A549 (cell line): ENCODE measurements around the gene ZNF280A. TPM values are rescaled to one million over a fixed set of nuclear protein-coding genes. Genes with fewer than 3 reads are reported as not detected.
"Not testable (repeated sequence)": the region's sequence is repeated elsewhere in the genome, so short reads cannot be mapped to it uniquely, and the experiment has no call there.

Experiments used
- ATAC-seq, 2 experiments: fragments of 200-7000 bp in 1 of 2; fragments of >200 bp in 1 of 2; cut with Nextera tagmentation in 1 of 2; cut with Tn5 transposase in 1 of 2; 3 replicates each; pipeline versions ENCODE4 v1.8.0 to v1.9.1; 2018 to 2020; ENCODE audit warnings: mild to moderate bottlenecking in 1 of 2, moderate library complexity in 1 of 2
- CTCF ChIA-PET: fragments of 300-600 bp; sonication (Branson Sonifier 250); formaldehyde crosslinking; extraction: SDS; loops from one replicate; lab custom pipeline; 2021; ENCODE audit warnings: antibody characterized with exemption, inconsistent platforms; lab: Yijun Ruan, JAX
- POLR2A ChIA-PET: fragments of 350-600 bp; formaldehyde crosslinking; extraction: SDS; loops from one replicate; lab custom pipeline; 2021; ENCODE audit warnings: antibody characterized with exemption, inconsistent platforms; lab: Yijun Ruan, JAX
- DNase-seq, 2 experiments: peaks; one replicate each; pipeline versions ENCODE4 v3.0.0 to v3.0.0-alpha.2; 2011 to 2016; ENCODE audit warnings: low read depth in 1 of 2, low spot score in 1 of 2
- FAIRE-seq: peaks from 2 replicates; lab custom pipeline; 2011; peaks lifted over from hg19 to GRCh38; lab: Jason Lieb, UNC
- H3K27ac ChIP-seq, 2 experiments: fragments of >200 bp; sonication (Bioruptor Twin); formaldehyde crosslinking; 3 replicates each; pipeline ENCODE4 v1.5.1; 2016 to 2017
- H3K4me1 ChIP-seq: fragments of >200 bp; sonication (Bioruptor Twin); formaldehyde crosslinking; 3 replicates; pipeline ENCODE4 v1.6.1; 2016
- H3K4me2 ChIP-seq: fragments of >200 bp; sonication (Bioruptor Twin); formaldehyde crosslinking; 3 replicates; pipeline ENCODE4 v1.6.1; 2016
- H3K4me3 ChIP-seq: fragments of >200 bp; sonication (Bioruptor Twin); formaldehyde crosslinking; 3 replicates; pipeline ENCODE4 v1.5.1; 2016
- H3K9me3 ChIP-seq: fragments of >200 bp; sonication (Bioruptor Twin); formaldehyde crosslinking; 3 replicates; pipeline ENCODE4 v1.6.1; 2016
- CBX2 ChIP-seq: fragments of 200-600 bp; sonication (generic); IDR thresholded peaks from 2 replicates; pipeline ENCODE4 v1.6.1; 2016; ENCODE audit warnings: low read depth, mild to moderate bottlenecking, borderline replicate concordance
- FOSB ChIP-seq: fragments of 250-450 bp; sonication (Bioruptor Pico); IDR thresholded peaks from 2 replicates; pipeline ENCODE4 v1.5.0; 2020; ENCODE audit warnings: mild to moderate bottlenecking, moderate library complexity
- GATA3 ChIP-seq: IDR thresholded peaks from 2 replicates; pipeline ENCODE4 v1.6.1; 2012; ENCODE audit warnings: borderline replicate concordance
- HDAC2 ChIP-seq: fragments of 200-600 bp; sonication (generic); IDR thresholded peaks from 2 replicates; pipeline ENCODE4 v1.6.1; 2016
- HOXA7 ChIP-seq: fragments of 250-450 bp; sonication (Bioruptor Pico); IDR thresholded peaks from 2 replicates; pipeline ENCODE4 v1.5.0; 2020; ENCODE audit warnings: mild to moderate bottlenecking, moderate library complexity
- HOXB13 ChIP-seq: fragments of 250-450 bp; sonication (Bioruptor Pico); IDR thresholded peaks from 2 replicates; pipeline ENCODE4 v1.5.0; 2020; ENCODE audit warnings: low read depth, mild to moderate bottlenecking, moderate library complexity
- HOXB5 ChIP-seq: fragments of 250-450 bp; sonication (Bioruptor Pico); IDR thresholded peaks from 2 replicates; pipeline ENCODE4 v1.5.0; 2020; ENCODE audit warnings: mild to moderate bottlenecking, moderate library complexity
- JUN ChIP-seq, 2 experiments: fragments of >200 bp; sonication (Bioruptor Twin); formaldehyde crosslinking; IDR thresholded peaks; 2 replicates in 1 of 2; 3 replicates in 1 of 2; pipeline ENCODE4 v1.6.1; 2016 to 2017
- JUNB ChIP-seq: fragments of >200 bp; sonication (Bioruptor Twin); formaldehyde crosslinking; IDR thresholded peaks from 2 replicates; pipeline ENCODE4 v1.6.1; 2016
- KDM1A ChIP-seq: fragments of 200-600 bp; sonication (generic); IDR thresholded peaks from 2 replicates; pipeline ENCODE4 v1.6.1; 2016; ENCODE audit warnings: low read depth, mild to moderate bottlenecking
- MAX ChIP-seq: IDR thresholded peaks from 2 replicates; pipeline ENCODE4 v1.6.1; 2012
- NPAS2 ChIP-seq: fragments of 250-450 bp; sonication (Bioruptor Pico); IDR thresholded peaks from 2 replicates; pipeline ENCODE4 v1.8.0; 2022; ENCODE audit warnings: mild to moderate bottlenecking, moderate library complexity, borderline replicate concordance
- PHF8 ChIP-seq: fragments of 200-600 bp; sonication (generic); IDR thresholded peaks from 2 replicates; pipeline ENCODE4 v1.6.1; 2016; ENCODE audit warnings: low read depth, mild to moderate bottlenecking, antibody characterized with exemption, moderate library complexity, borderline replicate concordance
- POLR2A ChIP-seq: IDR thresholded peaks from 2 replicates; pipeline ENCODE4 v1.6.1; 2012; ENCODE audit warnings: mild to moderate bottlenecking, low read length
- POLR2AphosphoS2 ChIP-seq: conservative IDR thresholded peaks from 2 replicates; pipeline ENCODE4 v1.6.1; 2012; ENCODE audit warnings: low read length, improper control_type of control experiment, inconsistent platforms
- RARB ChIP-seq: fragments of 250-450 bp; sonication (Bioruptor Pico); IDR thresholded peaks from 2 replicates; pipeline ENCODE4 v1.8.0; 2021; ENCODE audit warnings: mild to moderate bottlenecking, moderate library complexity
- SMC3 ChIP-seq: fragments of >200 bp; sonication (Bioruptor Twin); formaldehyde crosslinking; IDR thresholded peaks from 3 replicates; pipeline ENCODE4 v1.6.1; 2018; ENCODE audit warnings: inconsistent platforms
- TP53 ChIP-seq: fragments of 250-450 bp; sonication (Bioruptor Pico); IDR thresholded peaks from 2 replicates; pipeline ENCODE4 v1.5.0; 2021; ENCODE audit warnings: mild to moderate bottlenecking, moderate library complexity
- ZFP36 ChIP-seq: fragments of 450-650 bp; IDR thresholded peaks from 2 replicates; pipeline ENCODE4 v1.6.1; 2014; ENCODE audit warnings: borderline replicate concordance; ENCODE audit not compliant: partially characterized antibody
- ZSCAN20 ChIP-seq: fragments of 250-450 bp; sonication (Bioruptor Pico); IDR thresholded peaks from 2 replicates; pipeline ENCODE4 v1.8.0; 2022; ENCODE audit warnings: mild to moderate bottlenecking, moderate library complexity
- WGBS: methylation state at CpG from one replicate; pipeline ENCODE4 v1.1.6; 2017; ENCODE audit errors: missing lambda C conversion rate; 5-methylcytosine and 5-hydroxymethylcytosine counted together
- polyA plus RNA-seq, 4 experiments: library from polyadenylated mRNA; depleted of rRNA in 3 of 4; stranded (reverse); fragments of >200 nt; fragmentation: RNase III in 1 of 4; extraction: RNeasy Plus Mini Kit Qiagen cat#74134 plus additional on column Dnase treatment in 1 of 4; gene quantifications; 2 replicates in 3 of 4; 3 replicates in 1 of 4; pipeline ENCODE4 v1.2.3, GENCODE V29; 2011 to 2017
- TF ChIP-seq, protein P1 (sequence below): fragments of 150-350 bp; IDR thresholded peaks from 2 replicates; pipeline ENCODE4 v1.6.1; 2014; ENCODE audit warnings: low read depth, mild to moderate bottlenecking, low read length
- TF ChIP-seq, protein P2 (sequence below): fragments of >200 bp; sonication (Bioruptor Twin); formaldehyde crosslinking; IDR thresholded peaks from 3 replicates; pipeline ENCODE4 v1.6.1; 2016
- TF ChIP-seq, protein P3 (sequence below): fragments of 250-450 bp; sonication (Bioruptor Pico); IDR thresholded peaks from 2 replicates; pipeline ENCODE4 v1.5.0; 2021; ENCODE audit warnings: mild to moderate bottlenecking, moderate library complexity, borderline replicate concordance
- TF ChIP-seq, protein P4 (sequence below): fragments of >200 bp; sonication (Bioruptor Twin); formaldehyde crosslinking; IDR thresholded peaks from 2 replicates; pipeline ENCODE4 v1.6.1; 2016
- TF ChIP-seq, protein P5 (sequence below): IDR thresholded peaks from 2 replicates; pipeline ENCODE4 v1.6.1; 2012

Gene ZNF280A
- polyA plus RNA-seq, 2 of the 4 experiments (the other 2 are of a cell fraction) = 2.0 to 3.0 TPM

DNA sequence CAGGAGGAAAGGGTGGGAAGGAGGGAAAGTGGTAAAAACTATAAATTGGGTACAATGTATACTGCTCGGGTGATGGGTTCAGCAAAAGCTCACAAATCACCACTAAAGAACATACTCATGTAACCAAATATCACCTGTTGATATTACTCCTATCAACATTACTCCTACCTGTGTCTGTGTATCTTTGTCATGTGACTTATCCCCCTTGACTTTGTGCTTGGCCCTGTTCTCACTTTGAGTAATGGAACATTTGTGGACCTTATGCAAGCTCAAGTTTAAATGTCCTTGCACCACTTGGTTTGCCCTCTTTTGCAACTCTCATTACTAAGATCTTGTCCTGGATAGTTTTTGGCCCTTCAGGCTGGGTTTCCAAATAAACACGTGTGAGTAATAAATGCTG, 50.5 kb downstream of the ZNF280A start:
- Histone ChIP-seq H3K27ac (no peak overlapping the region), H3K9me3 (no peaks in the 10 kb centered on the region)
- POLR2A ChIA-PET = no interaction called here
- no peak for FAIRE-seq
- CTCF ChIA-PET = no interaction called here
- TF ChIP-seq FOSB (CRISPR knock-in tag) = no peak
- no peak for TF ChIP-seq RARB
- no peak for TF ChIP-seq ZFP36
- no peak for TF ChIP-seq POLR2A
- no peak for TF ChIP-seq SMC3
- no peak for TF ChIP-seq GATA3
- TF ChIP-seq, all 56 proteins: peak for 0
- no peak for DNase-seq
- ATAC-seq = no peak
- no peak overlapping the region for H3K4me3 ChIP-seq
- no peak overlapping the region for H3K4me2 ChIP-seq
- 19% methylated on average over 2 of the region's 2 CpGs for WGBS
- H3K4me1 ChIP-seq = no peaks in the 10 kb centered on the region

DNA sequence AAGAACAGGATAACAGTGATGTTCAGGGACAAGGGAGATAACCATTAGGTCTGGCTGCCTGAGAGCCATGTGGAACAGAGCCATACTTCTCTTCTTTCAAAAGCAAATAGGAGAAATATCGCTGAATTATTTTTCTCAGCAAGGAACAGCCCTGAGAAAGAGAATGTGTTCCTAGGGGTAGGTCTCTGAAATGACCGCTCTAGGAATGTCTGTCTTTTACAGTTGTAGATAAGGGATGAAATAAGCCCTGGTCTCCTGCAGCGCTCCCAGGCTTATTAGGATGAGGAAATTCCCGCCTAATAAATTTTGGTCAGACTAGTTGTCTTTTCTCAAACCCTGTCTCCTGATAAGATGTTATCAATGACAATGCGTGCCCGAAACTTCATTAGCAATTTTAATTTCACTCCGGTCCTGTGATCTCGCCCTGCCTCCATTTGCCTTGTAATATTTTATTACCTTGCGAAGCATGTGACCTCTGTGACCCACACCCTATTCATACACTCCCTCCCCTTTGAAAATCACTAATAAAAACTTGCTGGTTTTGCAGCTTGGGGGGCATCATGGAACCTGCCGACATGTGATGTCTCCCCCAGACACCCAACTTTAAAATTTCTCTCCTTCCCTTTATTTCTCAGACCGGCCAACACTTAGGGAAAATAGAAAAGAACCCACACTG, 51.1 kb downstream of the ZNF280A start:
- DNase-seq, H3K27ac ChIP-seq, CTCF ChIA-PET, H3K4me2 ChIP-seq, H3K9me3 ChIP-seq, H3K4me3 ChIP-seq, POLR2A ChIA-PET, FAIRE-seq, H3K4me1 ChIP-seq, ATAC-seq: not testable (repeated sequence)
- WGBS = 77% methylated on average over 11 of the region's 11 CpGs

DNA sequence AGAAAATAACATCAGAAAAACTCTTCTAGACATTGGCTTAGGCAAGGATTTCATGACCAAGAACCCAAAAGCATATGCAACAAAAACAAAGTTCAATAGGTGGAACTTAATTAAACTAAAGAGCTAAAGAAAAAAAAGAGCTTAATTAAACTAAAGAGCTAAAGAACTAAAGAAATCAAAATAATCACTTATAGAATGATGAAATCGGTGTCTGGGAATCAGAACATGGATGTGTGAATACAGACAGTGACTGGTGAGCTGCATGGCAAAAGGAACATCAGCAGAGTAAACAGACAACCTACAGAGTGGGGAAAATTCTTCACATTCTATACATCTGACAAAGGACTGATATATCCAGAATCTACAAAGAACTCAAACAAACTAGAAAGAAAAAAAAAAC, 53.0 kb downstream of the ZNF280A start:
- H3K4me2 ChIP-seq = no peak overlapping the region
- no peak for FAIRE-seq
- CTCF ChIA-PET = interaction anchor here (0.8 to 4.8 kb wide), 7 partner anchors 62 to 492 kb away, joined by 3 to 49 read pairs (median 4); no protein-coding TSS in a partner anchor
- ATAC-seq = no peak
- DNase-seq = no peak
- no peaks in the 10 kb centered on the region for H3K4me1 ChIP-seq
- H3K9me3 ChIP-seq = no peaks in the 10 kb centered on the region
- WGBS = 0% methylated on average over 1 of the region's 1 CpG
- no peak overlapping the region for H3K27ac ChIP-seq
- H3K4me3 ChIP-seq = no peak overlapping the region
- POLR2A ChIA-PET = no interaction called here
- TF ChIP-seq FOSB (CRISPR knock-in tag) (no peak), HOXB5 (CRISPR knock-in tag) (no peak), POLR2AphosphoS2 (no peak), NPAS2 (CRISPR knock-in tag) (no peak), PHF8 (no peak), CBX2 (no peak)

GRCh38 chr22:22465782-22466181, 54.3 kb downstream of the ZNF280A start:
- WGBS = 6% methylated on average over 1 of the region's 1 CpG
- DNase-seq (no peak), FAIRE-seq (no peak), ATAC-seq (no peak)
- Histone ChIP-seq H3K27ac (no peak overlapping the region), H3K4me1 (no peaks in the 10 kb centered on the region), H3K9me3 (no peaks in the 10 kb centered on the region), H3K4me2 (no peak overlapping the region), H3K4me3 (no peak overlapping the region)
- CTCF ChIA-PET = interaction anchor here (0.9 to 4.8 kb wide), 10 partner anchors 8 to 491 kb away, joined by 3 to 58 read pairs (median 4); no protein-coding TSS in a partner anchor
- POLR2A ChIA-PET = interaction anchor here (1.1 kb wide), 1 partner anchor 418 kb away, joined by 3 read pairs; no protein-coding TSS in a partner anchor
- TF ChIP-seq POLR2A (no peak), TP53 (CRISPR knock-in tag) (no peak), HOXA7 (CRISPR knock-in tag) (no peak), JUNB (no peak), HDAC2 (no peak), MAX (no peak), POLR2AphosphoS2 (no peak), JUN (IDR thresholded peaks at IDR 0.05) (no peak), KDM1A (no peak), HOXB13 (CRISPR knock-in tag) (no peak), ZSCAN20 (CRISPR knock-in tag) (no peak), HOXB5 (CRISPR knock-in tag) (no peak)
- TF ChIP-seq, protein P1, sequence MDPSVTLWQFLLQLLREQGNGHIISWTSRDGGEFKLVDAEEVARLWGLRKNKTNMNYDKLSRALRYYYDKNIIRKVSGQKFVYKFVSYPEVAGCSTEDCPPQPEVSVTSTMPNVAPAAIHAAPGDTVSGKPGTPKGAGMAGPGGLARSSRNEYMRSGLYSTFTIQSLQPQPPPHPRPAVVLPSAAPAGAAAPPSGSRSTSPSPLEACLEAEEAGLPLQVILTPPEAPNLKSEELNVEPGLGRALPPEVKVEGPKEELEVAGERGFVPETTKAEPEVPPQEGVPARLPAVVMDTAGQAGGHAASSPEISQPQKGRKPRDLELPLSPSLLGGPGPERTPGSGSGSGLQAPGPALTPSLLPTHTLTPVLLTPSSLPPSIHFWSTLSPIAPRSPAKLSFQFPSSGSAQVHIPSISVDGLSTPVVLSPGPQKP = no peak
- TF ChIP-seq, protein P2, sequence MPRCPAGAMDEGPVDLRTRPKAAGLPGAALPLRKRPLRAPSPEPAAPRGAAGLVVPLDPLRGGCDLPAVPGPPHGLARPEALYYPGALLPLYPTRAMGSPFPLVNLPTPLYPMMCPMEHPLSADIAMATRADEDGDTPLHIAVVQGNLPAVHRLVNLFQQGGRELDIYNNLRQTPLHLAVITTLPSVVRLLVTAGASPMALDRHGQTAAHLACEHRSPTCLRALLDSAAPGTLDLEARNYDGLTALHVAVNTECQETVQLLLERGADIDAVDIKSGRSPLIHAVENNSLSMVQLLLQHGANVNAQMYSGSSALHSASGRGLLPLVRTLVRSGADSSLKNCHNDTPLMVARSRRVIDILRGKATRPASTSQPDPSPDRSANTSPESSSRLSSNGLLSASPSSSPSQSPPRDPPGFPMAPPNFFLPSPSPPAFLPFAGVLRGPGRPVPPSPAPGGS = no peak
- TF ChIP-seq, protein P3, sequence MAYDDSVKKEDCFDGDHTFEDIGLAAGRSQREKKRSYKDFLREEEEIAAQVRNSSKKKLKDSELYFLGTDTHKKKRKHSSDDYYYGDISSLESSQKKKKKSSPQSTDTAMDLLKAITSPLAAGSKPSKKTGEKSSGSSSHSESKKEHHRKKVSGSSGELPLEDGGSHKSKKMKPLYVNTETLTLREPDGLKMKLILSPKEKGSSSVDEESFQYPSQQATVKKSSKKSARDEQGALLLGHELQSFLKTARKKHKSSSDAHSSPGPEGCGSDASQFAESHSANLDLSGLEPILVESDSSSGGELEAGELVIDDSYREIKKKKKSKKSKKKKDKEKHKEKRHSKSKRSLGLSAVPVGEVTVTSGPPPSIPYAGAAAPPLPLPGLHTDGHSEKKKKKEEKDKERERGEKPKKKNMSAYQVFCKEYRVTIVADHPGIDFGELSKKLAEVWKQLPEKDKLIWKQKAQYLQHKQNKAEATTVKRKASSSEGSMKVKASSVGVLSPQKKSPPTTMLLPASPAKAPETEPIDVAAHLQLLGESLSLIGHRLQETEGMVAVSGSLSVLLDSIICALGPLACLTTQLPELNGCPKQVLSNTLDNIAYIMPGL (CRISPR knock-in tag) = no peak
- TF ChIP-seq, protein P4, sequence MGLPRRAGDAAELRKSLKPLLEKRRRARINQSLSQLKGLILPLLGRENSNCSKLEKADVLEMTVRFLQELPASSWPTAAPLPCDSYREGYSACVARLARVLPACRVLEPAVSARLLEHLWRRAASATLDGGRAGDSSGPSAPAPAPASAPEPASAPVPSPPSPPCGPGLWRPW = no peak
- TF ChIP-seq, protein P5, sequence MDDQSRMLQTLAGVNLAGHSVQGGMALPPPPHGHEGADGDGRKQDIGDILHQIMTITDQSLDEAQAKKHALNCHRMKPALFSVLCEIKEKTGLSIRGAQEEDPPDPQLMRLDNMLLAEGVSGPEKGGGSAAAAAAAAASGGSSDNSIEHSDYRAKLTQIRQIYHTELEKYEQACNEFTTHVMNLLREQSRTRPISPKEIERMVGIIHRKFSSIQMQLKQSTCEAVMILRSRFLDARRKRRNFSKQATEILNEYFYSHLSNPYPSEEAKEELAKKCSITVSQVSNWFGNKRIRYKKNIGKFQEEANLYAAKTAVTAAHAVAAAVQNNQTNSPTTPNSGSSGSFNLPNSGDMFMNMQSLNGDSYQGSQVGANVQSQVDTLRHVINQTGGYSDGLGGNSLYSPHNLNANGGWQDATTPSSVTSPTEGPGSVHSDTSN = no peak
